Measurements from ENCODE around the gene AMBP.

The AMBP gene

DNA sequence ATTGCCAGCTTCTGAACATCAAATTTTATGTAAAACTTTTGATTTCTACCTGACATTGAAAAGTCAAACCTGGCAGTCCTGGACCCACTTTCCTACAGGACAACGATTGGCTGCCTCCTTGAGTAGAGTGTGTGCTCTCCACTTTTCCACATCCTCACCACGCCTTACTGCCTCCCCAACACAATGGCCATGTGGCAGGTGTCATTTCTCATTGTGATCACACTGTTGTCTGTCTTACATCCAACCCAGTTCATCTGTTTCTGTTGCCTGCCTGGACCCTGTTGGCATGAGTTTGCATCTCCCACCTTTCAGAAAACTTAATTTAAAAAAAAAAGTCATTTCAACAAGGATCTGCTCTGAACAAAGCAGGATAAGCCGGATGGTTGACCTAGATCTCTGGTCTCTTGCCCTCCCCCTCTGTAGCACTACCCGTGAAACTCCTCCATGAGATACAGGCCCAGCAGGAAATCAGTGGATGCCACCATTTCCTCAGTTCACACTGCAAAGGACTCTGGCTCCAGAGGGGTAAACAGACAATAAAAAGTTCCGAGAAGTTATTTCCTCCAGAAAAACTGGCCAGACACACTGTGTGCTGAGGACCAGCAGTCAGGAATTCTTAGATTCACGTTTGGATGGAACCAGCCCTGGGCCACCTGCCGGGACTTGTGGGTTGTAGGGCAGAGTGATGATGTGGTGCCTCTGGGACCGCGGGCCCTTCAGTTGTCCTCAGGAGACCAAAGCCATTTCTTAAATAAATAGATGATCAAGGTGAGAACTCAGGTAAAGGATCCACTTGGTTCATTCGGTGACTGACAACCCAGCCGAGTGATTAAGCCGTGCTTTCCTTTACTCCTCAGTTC is 48.6 kb downstream of the AMBP start:
- no peak for DNase-seq

DNA sequence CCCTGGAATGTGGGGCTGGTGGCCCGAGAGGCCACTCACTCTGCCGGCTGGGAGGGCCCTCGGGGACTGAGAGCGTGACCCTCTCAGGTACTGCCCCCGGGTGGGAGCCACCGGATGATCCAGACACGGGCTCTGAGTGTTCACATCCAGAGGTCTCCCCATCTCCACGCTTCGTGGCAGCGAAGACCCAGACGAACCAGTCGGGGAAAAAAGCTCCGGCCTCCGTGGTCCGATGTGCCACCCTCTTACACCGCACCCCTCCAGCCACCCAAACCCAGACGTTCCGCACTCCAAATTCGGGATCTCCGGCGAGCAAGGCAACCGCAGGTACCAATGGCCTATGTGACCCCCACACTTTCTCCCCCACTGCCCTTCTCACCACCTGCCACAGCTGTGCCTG is 49.5 kb downstream of the AMBP start:
- DNase-seq, result no peak

DNA sequence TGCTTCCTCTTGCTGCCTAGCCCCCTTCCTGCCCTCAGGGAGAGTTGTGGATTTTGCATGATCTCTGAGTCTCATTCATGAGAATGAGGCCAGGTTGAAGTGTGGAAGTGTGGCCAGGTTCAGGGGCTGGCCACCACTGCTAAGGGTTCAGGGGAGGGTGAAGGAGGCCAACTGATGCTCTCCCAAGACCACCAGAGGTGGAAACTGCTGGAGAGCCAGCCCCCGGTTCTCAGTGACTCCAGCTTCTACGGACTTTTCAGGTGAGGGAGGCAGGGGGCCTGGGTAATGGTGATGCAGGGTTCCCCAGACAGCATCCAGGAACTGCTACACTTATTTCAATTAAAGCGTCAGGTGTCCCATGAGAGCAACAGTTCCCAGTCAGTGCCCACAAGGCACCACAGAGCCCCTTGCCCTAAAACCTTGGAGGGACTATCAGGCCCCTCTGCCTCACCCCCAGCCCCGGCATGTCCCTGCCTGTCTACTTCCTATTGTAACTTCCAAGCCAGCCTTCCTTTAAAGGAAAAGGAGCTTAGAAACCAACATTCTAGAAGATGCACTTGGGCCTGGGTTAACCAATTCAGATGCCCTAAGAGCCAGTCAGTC is 50.1 kb downstream of the AMBP start:
- DNase-seq, result no peak

DNA sequence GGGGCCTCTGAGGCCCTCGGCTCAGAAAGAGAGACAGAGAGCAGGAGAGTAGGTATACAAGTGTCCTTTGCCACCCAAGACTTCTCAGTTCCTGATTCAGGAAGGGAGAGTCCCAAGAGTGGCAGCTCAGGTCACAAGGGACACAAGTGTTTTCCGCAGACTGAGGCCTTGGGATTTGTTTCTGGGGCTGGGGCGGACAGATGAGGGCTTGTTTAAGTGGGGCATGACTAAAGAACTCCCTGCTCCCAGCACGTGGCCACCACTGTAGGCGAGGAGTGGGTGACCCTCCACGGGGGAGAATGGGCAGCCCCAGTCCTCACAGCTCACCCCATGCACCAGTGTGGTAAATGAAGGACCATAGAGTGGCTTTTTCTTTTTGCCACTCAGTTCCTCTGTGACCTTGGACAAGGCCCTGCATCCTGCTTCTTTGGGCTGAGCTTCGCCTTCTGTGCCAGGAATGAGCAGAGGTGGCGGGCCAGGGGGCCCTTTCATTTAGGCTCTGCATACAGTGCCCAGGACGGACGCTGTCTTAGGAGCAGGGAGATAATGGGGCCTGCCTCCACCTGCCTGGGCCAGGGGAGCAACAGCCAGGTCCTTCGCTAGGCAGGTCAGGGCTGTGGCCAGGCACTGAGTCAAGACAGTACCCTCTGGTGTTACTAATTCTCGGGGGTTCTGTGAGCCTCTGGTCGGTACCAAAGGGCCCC is 50.8 kb downstream of the AMBP start:
- DNase-seq, result no peak

DNA sequence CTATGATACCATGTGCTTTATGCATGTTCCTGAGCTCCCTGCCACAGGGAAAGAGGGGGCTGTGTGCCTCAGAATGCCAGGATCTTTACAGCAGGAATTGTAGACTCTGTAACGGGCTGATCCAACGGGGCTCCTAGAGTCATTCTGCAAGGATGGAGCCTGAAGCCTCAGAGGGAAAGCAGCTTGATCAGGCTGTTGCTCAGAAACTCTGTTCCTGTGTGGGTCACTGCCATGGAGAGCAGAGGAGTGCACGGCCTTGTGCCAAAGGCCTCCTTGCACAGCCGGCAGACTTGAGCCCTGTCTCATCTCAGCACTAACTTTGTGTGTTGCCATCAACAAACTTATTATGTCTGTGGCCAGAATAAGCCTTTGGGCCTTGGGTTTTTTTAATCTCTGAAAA is 51.8 kb downstream of the AMBP start:
- no peak for DNase-seq

DNA sequence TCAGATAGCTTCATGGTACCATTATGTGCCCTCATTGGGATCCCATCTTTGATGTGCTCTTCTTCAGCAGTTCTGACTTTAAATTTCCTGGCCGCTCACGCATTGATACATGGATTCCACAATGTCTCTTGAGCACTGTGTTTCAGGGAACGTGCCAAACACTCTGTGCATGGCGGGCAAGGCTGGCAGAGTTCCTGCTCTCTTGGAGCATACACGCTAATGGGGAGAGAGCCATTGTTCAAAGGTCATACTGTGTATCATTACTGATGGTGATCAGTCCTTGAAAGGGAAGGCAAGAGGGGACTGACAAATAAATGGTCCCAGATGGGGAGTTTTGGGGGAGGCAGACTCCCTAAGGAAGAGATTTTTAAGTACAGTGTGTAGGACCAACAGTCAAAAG is 52.3 kb downstream of the AMBP start:
- no peak for DNase-seq

DNA sequence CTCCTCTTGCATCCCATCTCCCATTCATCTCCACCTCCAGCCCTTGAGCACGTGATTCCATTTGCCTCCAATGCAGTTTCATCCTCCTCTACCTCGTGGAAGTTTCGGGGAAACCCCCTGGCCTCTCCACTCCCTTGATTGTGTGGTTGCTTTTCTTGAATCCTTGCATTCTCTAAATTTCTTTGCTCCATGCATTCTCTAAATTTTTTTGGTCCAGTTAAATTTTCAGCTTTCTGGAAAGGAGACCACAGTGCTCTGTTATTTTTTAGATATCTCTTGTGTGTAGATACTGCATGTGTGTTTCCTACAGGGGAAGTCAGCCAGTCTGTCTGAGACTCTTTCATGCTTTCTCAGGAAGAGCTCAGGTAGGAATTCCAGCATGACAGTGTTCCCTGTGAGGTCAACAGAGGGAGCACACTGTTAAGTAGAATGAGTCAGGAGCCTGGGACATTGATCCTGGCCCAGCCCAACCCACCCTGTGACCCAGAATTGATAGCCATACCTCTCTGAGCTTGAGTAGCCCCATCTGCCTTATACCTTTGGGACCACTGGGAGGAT is 52.8 kb downstream of the AMBP start:
- DNase-seq, result no peak

DNA sequence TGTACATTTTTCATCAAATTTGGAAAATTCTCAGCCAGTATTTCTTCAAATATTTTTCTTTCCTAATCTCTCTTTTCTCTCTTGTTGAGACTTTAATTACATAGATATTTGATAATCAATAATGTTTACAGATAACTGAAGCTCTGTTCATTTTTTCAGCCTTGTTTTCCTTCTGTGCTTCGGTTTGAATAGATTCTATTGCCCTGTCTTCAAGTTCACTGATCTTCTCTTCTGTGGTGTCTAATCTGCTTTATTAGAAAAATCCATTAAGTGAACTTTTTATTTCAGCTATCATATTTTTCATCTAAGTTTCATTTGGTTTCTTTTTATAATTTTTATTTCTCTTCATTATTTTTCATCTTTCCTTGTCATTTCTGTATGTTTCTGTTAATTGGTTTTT is 54.1 kb downstream of the AMBP start:
- no peak for DNase-seq

DNA sequence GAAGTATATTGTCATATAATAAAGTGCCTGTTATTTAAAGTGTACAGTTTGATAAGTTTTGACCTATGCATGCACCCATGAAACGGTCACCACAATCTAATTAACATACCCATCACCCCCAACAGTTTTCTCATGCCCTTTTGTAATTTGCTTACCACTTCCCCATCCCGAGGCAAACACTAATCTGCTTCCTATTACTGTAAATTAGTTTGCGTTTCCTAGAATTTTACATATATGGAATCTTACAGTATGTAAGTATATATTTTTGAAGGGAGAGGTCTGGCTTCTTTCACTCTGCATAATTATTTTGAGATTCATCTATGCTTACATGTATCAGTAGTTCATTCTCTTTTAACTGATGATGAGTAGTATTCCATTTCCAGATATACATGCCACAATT is 56.5 kb downstream of the AMBP start:
- DNase-seq, result no peak

DNA sequence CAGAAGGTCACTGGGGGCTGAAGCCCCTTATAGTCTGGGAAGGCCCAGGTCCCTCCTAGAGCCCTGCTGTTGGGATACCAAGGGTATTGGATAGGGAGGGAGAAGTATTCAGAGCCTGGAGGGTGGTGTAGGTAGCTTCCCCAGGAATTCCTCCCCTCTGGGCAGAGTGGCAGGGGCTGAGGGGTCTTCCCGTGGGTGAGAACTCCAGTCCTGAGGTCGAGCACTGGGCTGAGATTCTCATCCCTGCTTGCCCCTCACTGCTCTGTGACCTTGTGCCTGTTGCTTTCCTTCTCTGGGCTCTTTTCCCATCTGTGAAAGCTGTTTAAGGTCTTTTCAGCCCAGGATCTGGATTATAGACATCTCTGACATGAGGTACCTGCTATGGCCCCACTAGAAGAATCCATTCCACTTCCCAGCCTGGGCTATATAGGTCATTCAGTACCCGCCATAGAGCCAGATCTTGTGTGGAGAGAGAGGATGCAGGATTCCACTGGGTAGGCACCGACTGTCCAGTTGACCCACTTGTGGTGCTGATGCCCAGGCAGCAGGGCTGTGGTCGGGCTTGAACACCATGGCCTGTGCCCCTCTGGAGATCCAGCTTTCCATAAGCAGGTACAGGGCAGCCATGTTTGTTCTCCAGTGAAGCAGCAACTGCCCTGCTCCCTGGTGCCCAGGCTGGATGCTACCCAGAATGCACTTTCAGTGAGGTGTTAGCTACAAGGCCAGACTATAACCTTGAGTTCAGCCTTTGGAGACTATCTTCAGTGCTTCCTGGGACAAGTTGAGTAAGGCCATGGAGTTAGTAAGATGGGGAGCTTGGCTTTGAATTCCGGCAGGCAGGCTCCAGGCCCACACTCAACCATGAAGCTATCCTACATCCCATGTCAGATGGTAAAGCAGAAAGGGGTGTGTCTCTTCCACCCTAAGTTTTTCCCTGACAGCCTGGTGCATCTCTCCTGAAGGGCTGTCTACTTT is 60.1 kb downstream of the AMBP start:
- no peak for DNase-seq

DNA sequence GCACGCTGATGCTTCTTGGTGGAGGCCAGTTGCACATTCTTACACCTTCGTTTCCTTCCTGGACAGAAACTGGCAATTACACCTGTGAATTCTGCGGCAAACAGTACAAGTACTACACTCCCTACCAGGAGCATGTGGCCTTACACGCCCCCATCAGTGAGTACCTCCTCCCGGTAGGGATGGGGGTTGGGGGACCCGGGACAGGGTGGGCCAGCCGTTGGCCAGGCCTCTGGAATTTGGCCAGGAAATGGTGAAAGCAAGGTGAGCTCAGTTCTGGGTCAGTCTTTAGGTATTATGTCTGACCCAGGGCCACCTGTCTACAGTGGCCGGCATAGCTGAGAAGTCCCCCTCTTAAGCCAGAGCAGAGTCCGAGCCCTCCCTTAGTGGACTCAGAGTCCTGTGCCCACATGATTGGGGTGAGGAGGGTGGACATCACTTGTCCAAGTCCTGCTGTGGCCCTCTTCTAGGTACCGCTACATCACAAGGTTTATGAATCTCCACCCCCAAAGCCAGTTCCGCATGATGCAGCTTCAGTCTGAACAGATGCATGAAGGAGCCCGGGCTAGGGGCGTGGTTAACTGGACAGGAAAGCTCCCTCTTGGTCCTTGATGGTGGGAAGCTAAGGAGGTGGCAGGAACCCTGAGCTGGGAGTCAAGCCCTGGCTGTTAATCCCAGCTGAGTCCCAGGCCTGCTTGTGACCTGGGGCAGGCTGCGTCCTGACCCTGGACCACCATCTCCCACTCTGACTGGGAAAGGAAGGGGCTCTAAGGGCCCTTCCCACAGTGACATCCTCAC is 61.3 kb downstream of the AMBP start:
- no peak for DNase-seq

DNA sequence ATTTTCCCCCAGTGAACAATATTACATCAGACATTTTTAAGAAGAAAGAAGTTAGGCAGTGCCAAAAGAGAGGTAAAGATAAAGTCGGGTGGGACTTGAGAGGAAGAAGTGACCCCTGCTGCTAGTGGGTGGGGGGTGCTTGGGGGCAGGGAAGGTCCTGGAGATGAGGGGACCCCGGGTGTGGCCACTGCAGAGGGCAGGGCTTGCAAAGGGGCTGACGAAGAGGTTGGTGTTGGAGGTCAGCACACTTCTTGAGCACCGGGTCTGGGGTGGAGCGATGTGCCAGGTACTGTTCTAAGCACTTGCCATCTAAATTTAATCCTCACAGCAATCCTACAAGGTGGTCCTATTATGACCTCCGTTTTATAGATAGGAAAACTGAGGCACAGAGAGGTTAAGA is 62.0 kb downstream of the AMBP start:
- no peak for DNase-seq

DNA sequence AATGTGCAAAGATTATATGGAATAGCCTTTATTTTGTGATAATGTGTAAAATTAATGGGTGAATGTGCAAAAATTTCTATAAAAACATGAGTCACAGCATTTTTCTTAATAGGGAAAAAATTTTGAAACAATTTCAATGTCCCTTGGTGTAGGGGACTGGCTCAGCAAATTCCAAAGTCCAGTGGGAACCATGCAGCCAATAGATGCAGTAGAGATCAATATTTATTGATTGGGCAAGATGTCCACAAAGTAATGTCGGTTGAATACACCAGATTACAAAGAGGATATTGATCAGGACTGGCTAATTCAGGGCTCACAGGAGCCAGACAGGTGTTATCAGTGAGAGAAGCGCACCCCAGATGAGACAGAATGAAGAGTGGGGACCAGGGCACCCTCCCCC is 62.5 kb downstream of the AMBP start:
- no peak for DNase-seq

DNA sequence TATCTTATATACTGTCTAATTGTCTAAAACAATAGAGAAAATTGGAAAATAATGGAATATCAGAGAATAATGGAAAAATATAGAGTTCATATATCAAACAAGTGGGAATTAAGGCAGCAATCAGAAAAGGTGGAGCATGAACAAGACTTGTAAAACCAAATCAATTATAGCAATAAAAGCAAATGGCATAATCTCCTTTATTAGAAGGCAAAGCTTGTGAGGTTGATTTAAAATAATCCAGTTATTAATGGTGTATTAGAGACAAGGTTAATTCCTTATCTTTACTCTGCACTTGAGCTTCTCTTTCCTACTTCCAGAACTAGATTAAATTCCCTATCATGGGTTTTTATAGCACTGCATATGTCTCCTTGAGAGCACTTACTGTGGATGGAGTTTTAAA is 64.1 kb downstream of the AMBP start:
- DNase-seq, result no peak

DNA sequence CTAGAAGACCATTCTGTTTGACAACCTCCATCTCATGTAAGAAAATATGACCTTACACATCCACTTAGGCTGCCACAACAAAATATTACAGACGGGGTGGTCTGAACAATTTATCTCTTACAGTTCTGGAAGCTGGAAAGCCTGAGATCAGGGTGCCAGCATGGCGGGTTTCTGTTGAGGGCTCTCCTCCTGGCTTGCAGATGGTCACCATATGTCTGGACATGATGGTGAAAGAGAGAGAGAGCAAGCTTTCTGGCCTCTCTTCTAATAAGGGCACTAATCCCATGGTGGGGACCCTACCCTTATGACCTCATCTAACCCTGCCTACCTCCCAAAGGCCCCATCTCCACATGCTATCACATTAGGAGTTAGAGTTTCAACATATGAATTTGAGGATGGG is 66.0 kb downstream of the AMBP start:
- DNase-seq, result no peak

DNA sequence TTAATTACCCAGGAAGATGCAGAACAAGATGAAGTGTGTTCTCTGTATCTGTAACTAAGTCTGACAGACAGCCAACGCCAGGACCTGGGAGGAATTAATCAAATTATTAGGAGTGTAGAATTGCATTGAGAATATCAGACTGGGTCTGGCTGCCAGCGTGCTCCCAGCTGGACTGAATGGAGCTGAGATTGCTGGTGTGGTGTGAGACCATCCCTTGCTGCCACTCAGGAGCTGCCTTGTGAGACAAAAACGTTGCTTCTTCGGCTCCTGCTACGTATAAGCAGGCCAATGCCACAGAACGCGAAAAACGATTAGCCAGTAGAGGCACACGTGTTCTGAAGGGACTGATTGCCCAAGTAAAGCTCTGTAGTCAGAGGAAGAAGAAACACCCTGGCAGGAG is 66.8 kb downstream of the AMBP start:
- DNase-seq, result no peak

All from kidney glomerular epithelial cell (primary cell).